ENCODE results near the gene FPR3. TPM values are rescaled to one million over a fixed set of nuclear protein-coding genes. Genes with fewer than 3 reads are reported as not detected.
A peak's percentile ranks its signal among the peaks of the same experiment; 100 is the strongest.

FPR3 gene
- total and polyA plus RNA-seq, 9 of the 15 experiments (the other 6 are each of a cell fraction or from before 2014, with no cell fraction given), result 0.08 to 0.51 (median 0.22) TPM; not detected in 1

DNA sequence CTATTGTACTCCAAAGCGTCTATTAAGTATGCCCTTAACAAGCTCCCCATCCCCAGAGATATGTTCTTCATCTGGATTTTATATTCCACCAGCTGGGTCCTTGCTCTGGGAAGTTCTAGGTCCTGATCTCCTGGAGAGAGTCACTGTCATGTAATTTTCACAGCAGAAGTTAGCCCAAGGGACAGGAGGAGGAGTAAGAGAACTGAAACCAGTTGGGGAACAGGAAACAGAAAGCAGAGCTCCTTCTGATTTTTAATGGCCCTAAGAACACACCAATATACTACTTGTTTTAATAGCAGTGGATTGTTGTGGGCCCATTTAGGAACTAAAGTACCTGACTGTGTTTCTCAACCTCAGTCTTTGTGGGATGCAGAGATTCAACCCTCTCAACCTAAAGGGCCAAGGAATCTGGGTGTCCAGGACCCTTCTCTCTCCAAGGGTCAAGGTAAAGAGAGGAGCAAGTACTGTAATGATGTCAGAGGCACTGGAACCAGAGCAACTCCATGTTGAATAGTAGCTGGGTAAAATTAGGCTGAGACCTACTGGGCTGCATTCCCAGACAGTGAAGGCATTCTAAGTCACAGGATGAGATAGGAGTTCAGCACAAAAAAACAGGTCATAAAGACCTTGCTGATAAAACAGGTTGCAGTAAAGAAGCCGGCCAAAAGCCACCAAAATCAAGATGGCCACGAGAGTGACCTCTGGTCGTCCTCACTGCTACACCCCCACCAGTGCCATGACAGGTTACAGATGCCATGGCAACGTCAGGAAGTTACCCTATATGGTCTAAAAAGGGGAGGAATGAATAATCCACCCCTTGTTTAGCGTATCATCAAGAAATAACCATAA, 8.1 kb upstream of the FPR3 start (continued):
- peak; percentile 88 for TF ChIP-seq ZNF655 (CRISPR knock-in tag; IDR thresholded peaks at IDR 0.05)
- TF ChIP-seq TCFL5 (CRISPR knock-in tag; conservative IDR thresholded peaks at IDR 0.05), result peak; percentile 92
- no peak for TF ChIP-seq POLR2AphosphoS2 (IDR thresholded peaks at IDR 0.05; ENCODE audit: low read length)
- no peak for TF ChIP-seq POLR2A (conservative IDR thresholded peaks at IDR 0.05)
- TF ChIP-seq XRCC4 (IDR thresholded peaks at IDR 0.05; ENCODE audit: extremely low read depth, insufficient read depth, insufficient read length), result no peak
- no peak for TF ChIP-seq MCM3 (IDR thresholded peaks at IDR 0.05)
- no peak for TF ChIP-seq ZSCAN29 (IDR thresholded peaks at IDR 0.05)
- TF ChIP-seq, protein P1, sequence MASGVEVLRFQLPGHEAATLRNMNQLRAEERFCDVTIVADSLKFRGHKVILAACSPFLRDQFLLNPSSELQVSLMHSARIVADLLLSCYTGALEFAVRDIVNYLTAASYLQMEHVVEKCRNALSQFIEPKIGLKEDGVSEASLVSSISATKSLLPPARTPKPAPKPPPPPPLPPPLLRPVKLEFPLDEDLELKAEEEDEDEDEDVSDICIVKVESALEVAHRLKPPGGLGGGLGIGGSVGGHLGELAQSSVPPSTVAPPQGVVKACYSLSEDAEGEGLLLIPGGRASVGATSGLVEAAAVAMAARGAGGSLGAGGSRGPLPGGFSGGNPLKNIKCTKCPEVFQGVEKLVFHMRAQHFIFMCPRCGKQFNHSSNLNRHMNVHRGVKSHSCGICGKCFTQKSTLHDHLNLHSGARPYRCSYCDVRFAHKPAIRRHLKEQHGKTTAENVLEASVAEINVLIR (CRISPR knock-in tag; IDR thresholded peaks at IDR 0.05), result peak; percentile 87
- TF ChIP-seq SIN3A (IDR thresholded peaks at IDR 0.05; ENCODE audit: borderline replicate concordance in 2 of 2, control insufficient read depth in 1 of 2, low read depth in 2 of 2, low read length in 2 of 2), result no peak
- 0 out of 2 replicates have a peak, but pooled peaks have one; percentile 55 for TF ChIP-seq CAMTA2 (CRISPR knock-in tag; conservative IDR thresholded peaks at IDR 0.05)
- TF ChIP-seq NFE2 (IDR thresholded peaks at IDR 0.05; ENCODE audit: low read depth), result no peak
- no peak for TF ChIP-seq CBFB (CRISPR knock-in tag; IDR thresholded peaks at IDR 0.05)
- TF ChIP-seq HSF4 (CRISPR knock-in tag; IDR thresholded peaks at IDR 0.05; ENCODE audit: borderline replicate concordance), result peak; percentile 95
- TF ChIP-seq PTBP1 (IDR thresholded peaks at IDR 0.05; ENCODE audit: low read depth, low read length), result no peak
- no peak for TF ChIP-seq NCOA4 (IDR thresholded peaks at IDR 0.05; ENCODE audit: partially characterized antibody)
- TF ChIP-seq SAFB2 (IDR thresholded peaks at IDR 0.05; ENCODE audit: borderline replicate concordance, low read depth, low read length, severe bottlenecking), result no peak
- no peak for TF ChIP-seq NCOA1 (IDR thresholded peaks at IDR 0.05; ENCODE audit: low read depth)
- no peak for TF ChIP-seq SMC3 (conservative IDR thresholded peaks at IDR 0.05; ENCODE audit: insufficient read depth, low read depth, low read length)
